GM18867 (cell line): ENCODE results near the gene NOC2L.

Experiments
- ATAC-seq: cut with Tn5 transposase; IDR thresholded peaks from one replicate; pipeline ENCODE4 v1.9.1; 2021; ENCODE audit warnings: mild to moderate bottlenecking, moderate library complexity; ENCODE audit not compliant: unreplicated experiment

NOC2L gene

GRCh38 chr1:932776-933602, 26.1 kb downstream of the NOC2L start:
- no peak for ATAC-seq

DNA sequence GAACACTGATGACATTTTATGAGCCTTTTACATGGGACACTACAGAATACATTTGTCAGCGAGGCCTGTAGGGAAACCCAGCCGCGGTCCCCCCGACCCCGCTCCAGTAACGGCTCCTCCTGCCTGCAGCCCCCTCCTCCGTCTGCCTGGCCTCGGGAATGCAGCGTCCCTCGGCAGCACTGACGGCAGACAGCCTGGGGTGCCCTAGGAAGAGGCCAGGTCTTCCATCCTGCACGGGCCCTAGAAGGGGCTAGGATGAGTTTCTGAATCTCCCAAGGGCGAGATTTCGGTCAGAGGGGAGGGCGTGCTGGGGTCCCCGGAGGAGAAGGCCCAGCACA, 26.9 kb downstream of the NOC2L start:
- no peak for ATAC-seq

- ATAC-seq = no peak
Measured at GRCh38 chr1:931380-932172, 27.5 kb downstream of the NOC2L start.

GRCh38 chr1:930633-931138, 28.4 kb downstream of the NOC2L start:
- ATAC-seq = no peak

- ATAC-seq = no peak
Measured at GRCh38 chr1:929712-930632, 29.1 kb downstream of the NOC2L start.

DNA sequence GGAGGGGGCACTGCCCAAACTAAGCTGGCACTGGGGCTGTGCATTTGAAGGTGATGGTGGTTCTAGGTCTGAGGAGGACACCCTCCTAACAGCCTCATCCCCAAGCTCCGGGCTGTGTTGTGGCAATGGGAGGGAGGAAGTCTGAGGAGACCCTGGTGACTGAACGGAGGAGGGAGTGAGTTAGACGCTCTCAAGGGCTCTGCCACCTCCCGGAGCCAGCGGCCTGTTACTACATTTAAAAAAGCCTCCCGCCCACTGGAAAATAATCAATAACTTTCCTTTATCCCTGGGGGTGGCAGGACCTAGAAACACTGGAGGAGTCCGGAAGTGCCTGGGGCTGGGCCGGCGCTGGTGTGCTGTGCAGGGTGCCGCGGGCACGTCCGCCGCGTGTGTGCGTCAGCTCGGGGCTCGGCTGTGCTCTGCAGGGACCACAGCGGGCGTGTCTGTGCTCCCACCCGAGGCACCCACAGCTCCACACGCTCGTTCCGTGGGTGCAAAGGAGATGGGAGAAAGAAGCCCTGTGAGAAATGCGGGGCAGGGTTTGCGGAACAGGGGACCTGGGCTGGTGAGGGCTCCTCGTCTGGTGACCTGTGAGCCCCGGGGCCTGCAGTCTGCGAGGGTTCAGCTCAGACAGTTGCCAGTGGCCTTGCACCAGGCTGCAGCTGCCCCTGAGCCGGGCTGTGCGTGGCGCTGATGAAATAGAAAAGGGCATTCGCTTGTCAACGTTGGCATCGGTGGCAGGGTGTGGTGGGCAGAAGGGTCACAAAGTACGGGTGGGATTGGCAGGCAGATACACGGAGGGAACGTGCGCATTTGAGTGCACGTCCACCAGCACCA, 30.0 kb downstream of the NOC2L start:
- no peak for ATAC-seq

DNA sequence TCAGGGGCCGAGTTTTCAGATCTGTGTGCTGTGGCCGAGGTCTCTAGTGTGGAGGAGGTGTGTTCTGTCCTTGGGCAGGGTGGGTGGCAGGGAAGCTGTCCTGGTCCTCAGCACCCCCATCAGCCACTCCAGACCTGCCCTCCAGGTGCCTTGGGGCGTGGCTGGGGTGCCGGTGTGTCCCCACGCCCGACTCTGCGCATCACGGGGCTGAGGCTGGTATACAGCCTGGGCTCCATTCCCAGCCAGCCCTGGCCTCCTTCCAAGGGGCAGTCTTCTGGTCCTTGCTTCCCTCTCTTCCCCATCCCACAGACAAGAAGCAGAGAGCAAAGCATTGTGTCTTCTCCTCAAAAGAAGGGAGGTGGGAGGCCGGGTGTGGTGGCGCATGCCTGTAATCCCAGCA, 31.3 kb downstream of the NOC2L start:
- ATAC-seq = no peak

GRCh38 chr1:927234-927633, 31.8 kb downstream of the NOC2L start:
- ATAC-seq = no peak

- ATAC-seq = no peak
Measured at GRCh38 chr1:925561-926421, 33.3 kb downstream of the NOC2L start.

- ATAC-seq = no peak
Measured at GRCh38 chr1:924656-925560, 34.1 kb downstream of the NOC2L start.

- no peak for ATAC-seq
Measured at GRCh38 chr1:923991-924655, 34.9 kb downstream of the NOC2L start.

GRCh38 chr1:923131-923990, 35.7 kb downstream of the NOC2L start, which contains the start of gene SAMD11:
SAMD11 (plus strand) TSS chr1:923923; CDS start chr1:924432, 509 bp downstream.
- no peak for ATAC-seq

GRCh38 chr1:921011-921837, 37.8 kb downstream of the NOC2L start:
- ATAC-seq = no peak

DNA sequence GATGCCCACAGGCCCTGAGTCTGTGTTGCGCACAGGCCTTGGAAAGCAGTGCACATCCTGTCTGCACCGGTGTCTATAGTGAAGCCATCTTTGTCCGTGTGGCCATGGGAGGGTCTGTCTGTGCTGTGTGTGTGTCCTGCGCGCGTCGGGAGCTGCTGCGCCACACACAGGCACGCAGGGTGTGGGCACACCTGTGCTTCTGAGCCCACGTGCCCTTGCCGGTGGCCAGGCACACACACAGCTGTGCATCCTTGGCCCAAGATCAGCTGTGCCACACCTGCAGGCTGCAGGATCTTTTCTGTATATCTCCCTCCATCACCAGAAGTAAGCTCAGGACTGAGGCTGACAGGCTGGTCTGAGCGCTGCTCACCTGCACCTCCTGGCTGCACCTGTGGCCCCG, 38.5 kb downstream of the NOC2L start:
- ATAC-seq = no peak

DNA sequence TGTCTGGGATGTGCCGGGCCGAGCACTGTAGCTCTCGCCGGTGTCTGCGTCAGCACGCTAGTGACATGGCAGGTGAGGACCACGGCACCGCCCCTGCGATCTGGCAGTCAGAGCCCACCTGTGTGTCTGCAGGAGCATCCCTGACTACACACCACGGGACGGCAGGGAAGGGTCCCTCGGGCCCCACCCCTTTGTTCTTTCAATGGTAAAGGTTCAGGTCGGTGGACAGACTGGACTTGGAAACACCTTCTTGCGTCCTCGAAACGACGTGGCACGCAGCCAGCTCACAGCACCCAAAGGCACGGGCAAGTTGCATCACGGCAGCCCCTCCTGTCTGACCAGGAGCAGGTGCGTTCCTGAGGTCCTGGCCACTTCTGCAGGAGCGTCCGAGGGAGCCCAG, 39.0 kb downstream of the NOC2L start:
- no peak for ATAC-seq
